Left renal cortex interstitium (tissue), 4 donors: ENCODE results near the gene CCL18. TPM values are rescaled to one million over a fixed set of nuclear protein-coding genes. Genes with fewer than 3 reads are reported as not detected.

Source experiments
- polyA plus RNA-seq, 4 donors: library from polyadenylated mRNA; unstranded; fragments of 120-200 nt; gene quantifications; one replicate each; pipeline ENCODE4 v1.2.1, GENCODE V29; 2013; ENCODE audit not compliant: insufficient read length in 4 of 4

Gene CCL18
- polyA plus RNA-seq, 4 donors, result not detected

Other genes starting within 250 kb of the CCL18 start
- under 1 TPM in 2 of 4 donors, not detected in 2; 0.10 to 0.16 TPM for gene HEATR9, start 195.4 kb upstream of the CCL18 start, polyA plus RNA-seq
- gene CCL5, start 183.9 kb upstream of the CCL18 start, polyA plus RNA-seq, result 1 to 10 TPM; 1.3 to 2.1 (median 1.4) TPM
- 1 to 10 TPM; 2.2 to 4.3 (median 2.5) TPM for gene RDM1, start 133.5 kb upstream of the CCL18 start, polyA plus RNA-seq
- not detected for gene LYZL6, start 120.6 kb upstream of the CCL18 start, polyA plus RNA-seq
- gene CCL16, start 82.8 kb upstream of the CCL18 start, polyA plus RNA-seq, result under 1 TPM; 0.14 to 0.57 (median 0.27) TPM
- 10 to 100 TPM; 14.6 to 23.0 (median 18.3) TPM for gene CCL14, start 77.5 kb upstream of the CCL18 start, polyA plus RNA-seq
- 1 to 10 TPM; 5.9 to 8.2 (median 6.6) TPM for gene CCL15, start 62.7 kb upstream of the CCL18 start, polyA plus RNA-seq
- gene CCL23, start 46.3 kb upstream of the CCL18 start, polyA plus RNA-seq, result under 1 TPM in 1 of 4 donors, not detected in 3; 0.30 TPM
- gene CCL3, start 25.9 kb downstream of the CCL18 start, polyA plus RNA-seq, result 1 to 10 TPM in 3 of 4 donors, not detected in 1; 1.2 to 6.7 (median 2.0) TPM
- 1 to 10 TPM in 1 of 4 donors, under 1 TPM in 3; 0.24 to 4.9 (median 0.57) TPM for gene CCL4, start 39.6 kb downstream of the CCL18 start, polyA plus RNA-seq
- 10 to 100 TPM in 2 of 4 donors, 1 to 10 TPM in 2; 4.5 to 22.6 (median 12.3) TPM for gene TBC1D3B, start 112.4 kb downstream of the CCL18 start, polyA plus RNA-seq
- 1 to 10 TPM in 3 of 4 donors, under 1 TPM in 1; 0.36 to 1.5 (median 1.1) TPM for gene CCL3L1, start 132.5 kb downstream of the CCL18 start, polyA plus RNA-seq
- 1 to 10 TPM in 1 of 4 donors, under 1 TPM in 2, not detected in 1; 0.74 to 3.3 (median 0.87) TPM for gene CCL4L2, start 146.8 kb downstream of the CCL18 start, polyA plus RNA-seq
- gene TBC1D3I, start 200.3 kb downstream of the CCL18 start, polyA plus RNA-seq, result 1 to 10 TPM in 1 of 4 donors, under 1 TPM in 2, not detected in 1; 0.24 to 1.5 (median 0.24) TPM